Gastroesophageal sphincter (tissue), 3 donors: ENCODE data around the gene RIPOR2.

Experiments
- EP300 ChIP-seq: sonication (generic); formaldehyde crosslinking; IDR thresholded peaks from one replicate; pipeline ENCODE4 v1.6.1; 2017; ENCODE audit warnings: antibody characterized with exemption, mild to moderate bottlenecking
- POLR2A ChIP-seq, 2 donors: fragments of 450-650 bp; IDR thresholded peaks; one replicate each; pipeline ENCODE4 v1.6.1; 2017; ENCODE audit warnings: antibody characterized with exemption in 2 of 2, mild to moderate bottlenecking in 2 of 2, moderate library complexity in 1 of 2
- POLR2AphosphoS5 ChIP-seq: sonication (generic); formaldehyde crosslinking; IDR thresholded peaks from one replicate; pipeline ENCODE4 v1.6.1; 2017; ENCODE audit warnings: antibody characterized with exemption
- TF ChIP-seq, protein P1 (sequence below), 4 experiments: fragments of 200-600 bp in 2 of 4; fragments of 450-650 bp in 2 of 4; sonication (generic) in 1 of 4; IDR thresholded peaks; one replicate each; pipeline ENCODE4 v1.5.1; 2017 to 2019; ENCODE audit warnings: antibody characterized with exemption in 4 of 4, mild to moderate bottlenecking in 2 of 4, moderate library complexity in 2 of 4

DNA sequence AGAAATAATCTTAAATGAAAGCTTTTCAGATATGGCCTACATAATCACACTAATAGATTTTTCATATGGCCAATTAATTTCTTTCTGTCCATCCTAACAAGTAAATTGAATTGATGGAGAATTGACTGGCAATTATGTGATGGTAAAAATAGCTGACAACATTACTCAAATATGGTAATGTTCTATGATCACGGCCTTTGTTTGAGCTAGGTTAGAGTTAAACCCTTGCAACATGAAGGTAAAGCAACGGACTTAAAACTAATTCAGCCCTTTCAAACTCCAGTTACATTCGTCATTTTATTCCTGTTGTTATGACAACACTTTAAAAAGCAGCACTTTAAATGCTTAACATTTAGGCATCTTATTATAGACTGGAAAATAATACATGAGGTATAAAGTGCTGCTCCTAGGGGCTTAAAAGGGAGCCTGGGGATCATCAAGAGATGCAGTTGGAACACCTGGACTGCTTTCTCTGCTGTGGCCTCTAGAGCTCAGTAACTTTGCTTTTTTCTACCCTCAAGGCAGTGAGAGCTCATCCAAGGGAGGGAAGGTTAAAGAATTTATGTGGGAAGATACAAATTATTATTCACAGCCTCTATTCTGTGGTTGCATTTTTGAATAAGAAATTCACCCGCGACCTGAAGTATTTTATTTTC, 46.9 kb downstream of the RIPOR2 start:
- TF ChIP-seq POLR2AphosphoS5 (no peak), POLR2A (IDR thresholded peaks at IDR 0.05) (no peak), EP300 (no peak)
- TF ChIP-seq, protein P1, sequence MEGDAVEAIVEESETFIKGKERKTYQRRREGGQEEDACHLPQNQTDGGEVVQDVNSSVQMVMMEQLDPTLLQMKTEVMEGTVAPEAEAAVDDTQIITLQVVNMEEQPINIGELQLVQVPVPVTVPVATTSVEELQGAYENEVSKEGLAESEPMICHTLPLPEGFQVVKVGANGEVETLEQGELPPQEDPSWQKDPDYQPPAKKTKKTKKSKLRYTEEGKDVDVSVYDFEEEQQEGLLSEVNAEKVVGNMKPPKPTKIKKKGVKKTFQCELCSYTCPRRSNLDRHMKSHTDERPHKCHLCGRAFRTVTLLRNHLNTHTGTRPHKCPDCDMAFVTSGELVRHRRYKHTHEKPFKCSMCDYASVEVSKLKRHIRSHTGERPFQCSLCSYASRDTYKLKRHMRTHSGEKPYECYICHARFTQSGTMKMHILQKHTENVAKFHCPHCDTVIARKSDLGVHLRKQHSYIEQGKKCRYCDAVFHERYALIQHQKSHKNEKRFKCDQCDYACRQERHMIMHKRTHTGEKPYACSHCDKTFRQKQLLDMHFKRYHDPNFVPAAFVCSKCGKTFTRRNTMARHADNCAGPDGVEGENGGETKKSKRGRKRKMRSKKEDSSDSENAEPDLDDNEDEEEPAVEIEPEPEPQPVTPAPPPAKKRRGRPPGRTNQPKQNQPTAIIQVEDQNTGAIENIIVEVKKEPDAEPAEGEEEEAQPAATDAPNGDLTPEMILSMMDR (IDR thresholded peaks at IDR 0.05): no peak
